GM18519 (cell line): ENCODE measurements around the gene SACS.
A peak's percentile ranks its signal among the peaks of the same experiment; 100 is the strongest.

Source experiments
- ATAC-seq: cut with Tn5 transposase; IDR thresholded peaks from one replicate; pipeline ENCODE4 v1.9.1; 2021; ENCODE audit warnings: mild to moderate bottlenecking, moderate library complexity; ENCODE audit not compliant: unreplicated experiment, low FRiP score

SACS gene

DNA sequence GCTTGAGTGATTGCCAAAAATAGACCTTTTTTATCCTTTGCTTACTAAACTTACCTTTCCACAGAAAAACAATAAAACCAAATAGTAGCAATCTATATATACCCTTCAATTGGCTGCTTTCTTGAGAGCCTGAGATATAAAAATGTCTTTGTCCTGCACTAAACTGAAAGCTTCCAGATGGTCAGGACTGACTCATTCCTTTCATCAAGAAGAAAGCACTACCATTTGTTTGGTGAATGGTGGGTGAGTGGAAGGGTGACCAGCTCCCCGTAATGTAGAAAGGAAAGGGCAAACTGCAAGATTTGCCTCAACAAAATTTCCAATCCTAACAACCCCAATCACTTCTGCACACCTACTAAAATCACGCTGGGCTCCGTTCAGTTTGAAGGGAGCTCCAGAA is 67.8 kb downstream of the SACS start:
- no peak for ATAC-seq

DNA sequence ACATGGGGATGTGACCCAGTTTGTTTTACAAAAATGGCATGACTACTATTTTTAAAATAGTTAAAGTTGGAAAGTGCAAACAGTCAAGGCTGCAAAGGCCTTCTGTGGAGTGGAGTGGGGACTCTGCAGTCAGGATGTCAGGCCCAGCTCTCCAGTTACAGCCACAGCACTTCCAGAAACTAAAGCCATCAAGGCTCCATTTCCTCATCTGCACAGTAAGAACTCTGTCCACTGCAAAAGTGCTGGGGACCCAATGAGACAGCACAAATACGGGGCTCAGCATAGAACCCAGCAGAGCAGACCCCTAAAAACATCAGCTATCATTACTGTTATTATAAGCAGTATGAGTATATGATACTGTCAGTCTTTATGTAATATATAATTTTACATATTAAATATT is 73.6 kb downstream of the SACS start:
- no peak for ATAC-seq

DNA sequence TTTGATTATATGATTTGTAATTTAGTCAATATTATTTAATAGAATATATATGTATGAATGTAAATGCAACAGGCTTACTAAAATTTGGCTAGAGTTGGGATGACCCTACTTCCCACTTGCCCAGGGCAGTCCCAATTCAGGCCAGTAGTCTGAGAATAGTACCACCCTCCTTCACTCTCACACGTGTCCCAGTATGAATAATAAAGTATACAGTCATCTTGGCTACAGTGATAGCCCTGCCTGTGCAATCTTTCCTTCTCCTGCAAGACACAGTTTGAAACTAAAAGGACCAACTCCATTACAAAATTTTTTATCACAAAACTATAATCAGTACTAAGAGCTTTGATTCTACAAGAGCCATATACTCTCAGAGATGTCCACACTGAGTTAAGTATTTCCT is 76.2 kb downstream of the SACS start:
- no peak for ATAC-seq

DNA sequence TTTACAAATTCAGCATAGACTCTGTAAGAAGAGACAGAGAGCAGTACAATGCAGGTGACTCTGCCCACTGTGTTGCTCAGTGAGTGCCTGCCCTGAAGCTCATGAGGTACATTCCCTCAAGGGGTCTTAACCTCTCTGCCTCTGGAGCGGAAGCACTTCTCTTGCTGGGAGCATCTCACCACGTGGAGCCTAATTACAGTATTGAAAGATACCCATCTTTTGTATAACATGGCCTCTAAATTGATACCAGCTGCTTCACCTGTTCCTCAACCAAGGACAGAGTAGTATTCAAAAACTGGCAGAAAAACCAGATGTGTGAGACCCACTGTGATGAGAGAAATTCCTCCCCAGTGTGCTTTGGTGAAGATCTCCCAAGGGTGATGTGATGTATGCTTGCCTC is 77.1 kb downstream of the SACS start:
- ATAC-seq: no peak

DNA sequence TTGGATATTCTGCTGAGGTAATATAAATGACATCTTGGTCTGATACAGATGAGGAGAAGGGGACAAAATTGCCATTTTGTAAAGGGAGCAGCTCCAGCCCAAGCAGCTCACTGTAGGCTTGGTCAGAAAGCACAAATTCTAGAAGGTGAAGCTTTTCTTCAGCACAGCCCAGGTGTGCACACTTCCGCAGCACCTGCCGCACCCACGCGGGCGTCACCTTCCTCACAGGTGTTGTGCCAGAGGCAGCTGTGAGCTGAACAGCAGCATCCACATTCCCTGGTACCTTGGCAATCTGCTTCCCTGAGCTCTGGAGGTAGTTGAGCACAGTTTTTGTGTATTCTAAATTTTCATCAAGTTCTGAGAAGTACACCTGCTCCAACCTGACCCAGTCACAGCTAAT is 79.0 kb downstream of the SACS start:
- no peak for ATAC-seq

DNA sequence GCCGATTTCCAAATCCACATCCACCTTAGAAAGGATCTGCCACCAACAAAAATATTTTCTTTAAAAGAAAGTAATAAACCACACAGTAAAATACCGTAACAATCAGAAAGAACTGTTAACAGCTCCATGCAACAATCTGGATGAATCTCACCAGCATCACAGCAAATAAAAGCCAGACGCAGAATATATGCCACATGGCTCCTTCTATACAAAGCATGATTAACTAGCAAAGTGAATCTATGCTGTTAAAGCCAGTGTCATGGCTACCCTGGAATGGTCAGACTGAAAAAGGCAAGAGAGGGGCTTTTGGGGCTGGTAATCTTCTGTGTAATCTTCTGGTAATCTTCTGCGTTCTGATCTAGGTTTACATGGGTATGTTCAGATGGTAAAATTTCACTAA is 81.3 kb downstream of the SACS start:
- ATAC-seq: no peak

DNA sequence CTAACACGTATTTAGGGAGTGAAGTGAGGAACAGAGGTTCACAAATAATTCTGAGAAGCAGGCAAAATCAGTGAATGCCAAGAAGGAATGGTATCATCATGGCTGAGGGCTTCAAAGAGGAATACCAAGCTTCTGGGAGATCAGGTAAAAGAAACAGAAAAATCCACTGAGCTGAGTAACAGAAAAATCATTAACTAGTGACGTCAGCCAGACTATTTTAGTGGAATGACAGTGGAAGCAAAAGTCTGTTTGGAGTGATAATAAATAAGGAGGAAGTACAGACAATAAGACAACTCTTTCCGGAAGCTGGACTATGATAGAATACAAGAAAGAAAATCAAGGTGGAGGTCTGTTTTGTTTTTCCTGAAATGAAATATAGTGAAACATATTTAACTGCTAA is 83.5 kb downstream of the SACS start:
- no peak for ATAC-seq

DNA sequence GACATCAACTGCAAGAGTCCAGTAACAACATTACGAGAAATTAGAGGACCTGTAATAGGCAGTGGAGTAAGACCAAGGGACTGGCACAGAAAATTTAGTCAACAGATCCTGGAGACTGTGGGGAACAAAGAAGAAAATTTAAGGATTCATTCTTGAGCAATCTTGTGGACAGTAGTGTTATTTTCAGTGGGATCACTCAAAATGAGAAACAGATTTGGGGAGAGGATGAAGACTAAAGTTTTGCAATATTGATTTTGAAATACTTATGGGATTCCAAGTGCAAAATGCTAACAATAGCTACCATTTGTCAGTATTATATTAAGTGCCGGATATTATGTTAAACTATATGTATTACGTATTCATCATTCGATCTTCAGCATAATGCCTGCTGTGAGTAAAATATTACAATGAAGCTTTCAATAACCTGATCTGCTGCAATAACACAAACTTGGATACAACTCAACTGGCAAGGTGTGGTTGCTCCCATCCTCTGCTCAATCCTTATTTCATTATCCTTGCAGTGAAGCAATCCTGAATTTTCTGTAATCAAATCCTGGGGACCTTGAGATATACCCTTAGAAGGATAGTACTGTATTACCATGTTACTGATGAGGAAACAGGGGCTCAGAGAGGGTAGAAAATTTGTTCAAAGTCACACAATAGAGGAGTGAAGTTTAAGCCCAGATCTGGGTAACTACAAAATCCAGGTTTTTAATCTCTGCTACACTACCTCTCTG is 84.2 kb downstream of the SACS start:
- no peak for ATAC-seq

DNA sequence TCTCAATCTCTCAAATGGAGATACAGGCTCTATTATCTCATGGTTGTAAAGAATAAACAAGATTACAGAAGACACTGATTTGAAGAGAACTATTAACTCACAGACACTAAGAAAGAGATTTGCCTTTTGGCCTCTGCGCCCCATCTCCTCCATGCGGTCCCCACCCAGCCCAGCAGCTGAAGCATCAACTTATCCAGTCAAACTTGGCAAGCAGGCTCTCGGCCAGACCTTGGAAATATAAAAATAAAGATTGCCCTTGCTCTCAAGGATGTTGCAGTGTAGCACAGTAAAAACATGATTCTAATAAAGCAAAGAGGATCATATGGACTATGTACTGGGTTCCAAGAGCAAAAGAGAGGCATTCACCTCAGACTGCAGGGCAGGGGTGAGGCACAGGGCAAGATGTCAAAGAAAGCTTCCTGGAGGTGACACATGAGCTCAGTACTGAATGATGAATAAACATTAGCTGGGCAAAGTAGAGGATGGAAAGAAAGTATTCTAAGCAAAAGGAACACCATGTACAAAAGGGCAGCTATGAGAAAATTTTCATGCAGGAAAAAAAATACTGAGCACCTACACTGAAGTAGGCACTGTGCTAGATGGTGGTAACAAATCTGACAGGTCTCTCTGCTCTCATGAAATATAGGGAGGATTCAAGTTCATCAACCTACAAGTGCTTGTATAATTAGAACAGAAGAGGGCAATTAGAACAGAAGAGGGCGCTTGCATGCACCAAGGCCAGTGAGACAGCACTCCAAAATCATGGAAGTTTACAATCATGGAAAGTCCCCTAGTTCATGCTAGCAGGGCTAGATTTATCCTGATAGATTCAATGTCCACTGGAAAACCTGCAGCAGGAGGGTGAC is 85.0 kb downstream of the SACS start:
- ATAC-seq: no peak

DNA sequence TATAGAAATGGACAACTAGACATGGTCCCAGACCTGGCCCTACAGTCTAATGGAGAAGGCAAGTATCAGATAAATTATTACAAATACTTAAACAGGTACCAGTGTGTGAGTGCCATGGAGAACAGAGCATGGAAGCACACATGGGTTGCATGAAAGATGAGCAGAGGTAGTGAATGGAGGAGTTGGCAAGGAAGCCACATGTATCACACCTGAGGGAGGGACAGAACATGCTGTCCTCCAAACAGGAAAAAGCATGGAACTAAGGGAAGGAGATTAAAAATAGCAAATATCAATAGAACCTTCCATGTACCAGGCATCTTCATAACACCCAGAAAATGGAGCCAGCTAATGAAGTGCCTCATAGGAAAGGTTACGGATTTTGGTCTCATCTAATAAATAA is 85.9 kb downstream of the SACS start:
- ATAC-seq: no peak

DNA sequence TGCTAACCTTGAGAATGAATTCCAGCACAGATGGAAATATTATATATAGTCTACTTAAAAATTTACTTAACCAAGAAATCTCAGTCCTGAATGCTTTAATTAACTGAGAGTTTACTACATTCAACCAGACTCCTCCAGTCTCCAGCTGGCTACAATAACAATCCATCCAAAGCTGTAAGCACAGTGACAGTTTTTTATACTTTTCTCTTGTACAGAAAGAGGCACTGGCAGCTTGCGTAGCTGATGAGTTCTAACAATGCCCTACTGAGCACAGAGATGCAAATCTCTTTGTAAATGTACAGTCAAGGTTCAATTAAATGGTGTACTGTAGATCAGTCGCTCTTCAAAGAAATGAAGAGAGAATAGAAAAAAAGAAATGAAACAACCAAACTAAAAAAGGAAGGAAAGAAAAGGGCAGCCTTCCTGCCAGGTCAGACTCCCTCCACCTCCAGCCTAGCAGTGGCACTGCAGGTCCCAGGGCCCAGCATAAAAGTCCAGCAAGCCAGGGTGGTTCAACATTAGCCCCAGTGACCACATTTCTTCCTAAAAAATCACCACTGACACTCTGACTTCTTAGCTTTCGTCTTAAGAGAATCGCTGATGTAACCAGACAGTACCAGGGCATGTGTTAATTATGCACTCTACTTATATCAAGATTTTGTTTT is 88.4 kb downstream of the SACS start:
- ATAC-seq: no peak

DNA sequence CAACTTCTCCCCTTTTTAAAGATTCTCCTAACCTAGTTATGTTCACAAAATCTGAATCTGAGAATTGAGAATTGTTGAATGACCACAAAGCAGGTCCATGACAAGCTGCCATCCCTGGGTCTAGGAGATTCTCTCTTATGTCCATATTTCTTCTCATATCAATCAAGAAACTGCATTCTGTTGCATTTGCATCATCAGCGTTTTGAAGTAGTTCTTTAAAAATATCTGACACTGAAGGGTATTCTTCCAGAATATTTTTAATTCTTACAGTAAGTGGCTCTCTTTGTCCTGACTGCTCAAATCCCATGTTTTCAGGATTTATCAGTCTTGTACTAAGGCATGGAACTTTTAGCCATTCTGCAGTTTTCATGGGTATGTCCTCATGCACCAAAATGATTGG is 94.3 kb downstream of the SACS start:
- ATAC-seq: no peak

DNA sequence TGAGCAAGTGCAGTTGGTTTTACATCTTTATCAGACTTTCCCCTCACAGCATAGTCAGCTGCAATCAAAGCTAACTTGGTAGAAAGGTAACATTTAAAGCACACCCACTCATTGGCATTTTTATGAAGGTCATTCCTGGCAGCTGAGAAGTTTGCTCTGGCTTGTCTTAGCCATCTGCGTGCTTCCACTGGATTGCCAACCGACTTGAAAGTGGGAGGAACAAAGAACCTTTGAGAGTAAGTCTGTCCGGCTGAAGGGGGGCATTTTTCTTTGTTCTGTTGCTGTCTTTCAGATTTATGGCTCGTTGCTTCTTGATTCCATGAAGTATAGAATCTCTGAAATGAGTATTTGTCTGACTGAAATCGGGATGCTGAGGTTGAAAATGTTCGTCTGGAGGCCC is 103.1 kb downstream of the SACS start:
- no peak for ATAC-seq

DNA sequence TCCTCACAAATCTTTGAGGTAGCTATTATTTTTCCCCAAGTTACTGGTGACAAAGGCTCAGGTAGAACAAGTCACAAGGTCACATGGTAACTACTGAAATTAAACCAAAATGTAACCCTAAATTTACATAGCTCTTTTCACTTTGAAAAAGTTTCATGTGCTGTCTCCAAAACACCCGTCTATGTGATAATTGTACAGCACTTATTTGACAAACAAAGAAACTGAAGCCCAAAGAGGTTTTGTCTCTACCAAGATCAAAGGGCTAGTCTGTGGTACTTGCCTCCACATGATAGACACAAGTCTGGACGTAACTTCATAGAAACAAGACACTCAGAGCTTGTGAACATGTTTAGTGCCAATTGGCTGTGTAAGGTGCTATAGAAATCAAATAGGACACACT is 108.3 kb downstream of the SACS start:
- no peak for ATAC-seq

DNA sequence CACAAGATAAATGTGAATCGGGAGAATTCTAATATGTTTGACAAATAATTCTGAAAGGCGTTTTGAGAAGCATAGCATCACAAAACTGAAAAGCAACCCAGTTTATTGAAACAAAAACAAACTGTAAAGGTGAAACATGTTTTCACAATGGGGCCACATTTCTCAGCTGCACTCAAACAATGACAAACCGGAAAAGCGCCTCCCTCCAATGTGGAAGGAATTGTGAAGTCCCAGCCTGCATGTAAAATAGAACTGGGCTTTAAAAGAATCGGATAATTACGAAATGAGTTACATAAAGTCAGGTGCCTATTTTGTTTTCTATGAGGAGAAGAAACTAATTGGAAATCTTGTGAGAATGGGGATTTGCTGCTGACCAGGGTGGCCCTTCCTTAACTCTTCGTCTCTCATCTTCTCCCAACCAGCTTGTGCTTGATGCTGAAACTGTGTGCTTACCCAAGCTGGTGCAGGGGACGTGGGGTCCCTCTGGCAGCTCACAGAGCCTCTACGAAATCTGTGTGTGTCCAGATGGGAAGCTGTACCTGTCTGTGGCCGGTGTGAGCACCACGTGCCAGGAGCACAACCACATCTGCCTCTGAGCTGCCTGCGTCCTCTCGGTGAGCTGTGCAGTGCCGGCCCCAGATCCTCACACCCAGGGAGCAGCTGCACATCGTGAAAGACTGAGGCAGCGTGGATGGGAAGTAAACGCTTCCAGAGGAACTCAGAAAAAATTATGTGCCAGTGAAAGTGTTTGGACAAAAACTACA is 109.4 kb downstream of the SACS start:
- ATAC-seq: no peak

DNA sequence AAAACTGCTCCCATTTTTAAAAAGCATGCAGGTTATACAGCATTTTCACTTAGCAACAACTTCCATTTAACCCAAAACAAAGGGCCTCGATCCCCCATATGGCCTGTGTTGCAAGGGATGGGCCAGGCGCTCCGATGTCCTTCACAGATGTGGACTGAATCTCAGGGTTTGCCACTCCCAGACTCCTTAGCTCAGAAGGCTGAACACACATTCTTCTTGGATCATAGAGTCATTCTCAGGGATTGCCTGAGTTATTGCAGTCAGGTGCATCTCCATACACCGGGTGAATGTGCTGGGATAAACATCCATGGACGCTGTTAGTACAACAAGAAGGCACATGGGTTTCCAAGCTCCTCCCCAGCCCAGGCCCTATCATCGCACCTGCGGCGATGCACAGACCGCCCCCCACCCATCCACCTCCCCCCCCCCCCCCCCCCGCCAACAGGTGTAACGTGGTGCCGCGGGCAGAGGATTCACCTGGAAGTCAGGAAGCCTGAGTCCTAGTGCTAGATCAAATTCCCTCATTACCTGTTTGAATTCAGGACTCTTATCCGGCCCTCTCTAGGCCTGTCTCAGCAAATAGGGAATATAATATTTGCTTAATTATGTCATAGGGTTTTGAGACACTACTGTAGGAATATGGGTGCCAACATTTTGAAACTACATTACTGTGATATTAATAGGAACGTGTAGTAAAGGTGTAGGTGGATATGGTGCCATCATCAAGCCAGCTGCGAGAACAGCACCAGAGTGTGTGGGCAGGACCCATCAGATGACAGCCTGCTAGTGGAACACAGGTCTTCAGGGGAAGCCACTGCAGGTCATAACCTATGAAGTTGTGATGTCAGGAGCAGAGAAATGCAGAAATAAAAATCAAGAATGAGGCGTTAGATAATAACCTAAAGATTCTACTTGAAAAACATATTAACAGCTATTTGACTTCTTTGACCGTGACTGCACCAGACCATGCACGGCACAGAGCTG is 110.9 kb downstream of the SACS start:
- ATAC-seq: no peak

DNA sequence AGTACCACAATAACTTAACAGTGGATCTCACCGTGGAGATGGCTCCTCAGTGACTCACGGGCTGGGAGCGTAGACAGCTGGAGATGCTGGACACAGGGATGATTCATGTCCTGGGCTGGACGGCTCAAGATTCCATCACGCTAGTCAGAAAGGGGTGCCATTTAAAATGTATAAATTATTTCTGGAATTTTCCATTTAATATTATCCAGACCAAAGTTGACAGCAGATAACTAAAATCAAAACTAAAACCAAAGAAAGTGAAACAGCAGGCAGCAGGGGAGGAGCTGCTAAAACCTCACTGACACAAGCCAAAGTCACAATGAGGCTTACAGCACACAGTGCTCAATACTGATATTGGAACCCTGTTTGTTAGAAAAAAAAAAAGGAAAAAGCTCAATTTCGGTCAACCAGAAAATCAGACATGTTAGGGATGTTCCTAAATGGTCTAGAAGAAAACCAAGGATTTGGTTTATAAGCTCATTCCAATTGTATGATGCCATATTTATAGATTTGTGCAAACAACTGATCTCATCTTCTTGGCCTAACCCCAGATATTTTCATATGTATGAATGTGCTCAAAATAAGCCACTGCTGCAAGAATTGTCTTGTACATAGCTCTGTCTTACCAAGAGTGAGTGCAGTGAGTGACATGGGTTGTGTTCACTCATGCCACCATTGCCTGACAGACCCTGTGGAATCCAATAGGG is 111.8 kb downstream of the SACS start:
- peak; percentile 59 for ATAC-seq

DNA sequence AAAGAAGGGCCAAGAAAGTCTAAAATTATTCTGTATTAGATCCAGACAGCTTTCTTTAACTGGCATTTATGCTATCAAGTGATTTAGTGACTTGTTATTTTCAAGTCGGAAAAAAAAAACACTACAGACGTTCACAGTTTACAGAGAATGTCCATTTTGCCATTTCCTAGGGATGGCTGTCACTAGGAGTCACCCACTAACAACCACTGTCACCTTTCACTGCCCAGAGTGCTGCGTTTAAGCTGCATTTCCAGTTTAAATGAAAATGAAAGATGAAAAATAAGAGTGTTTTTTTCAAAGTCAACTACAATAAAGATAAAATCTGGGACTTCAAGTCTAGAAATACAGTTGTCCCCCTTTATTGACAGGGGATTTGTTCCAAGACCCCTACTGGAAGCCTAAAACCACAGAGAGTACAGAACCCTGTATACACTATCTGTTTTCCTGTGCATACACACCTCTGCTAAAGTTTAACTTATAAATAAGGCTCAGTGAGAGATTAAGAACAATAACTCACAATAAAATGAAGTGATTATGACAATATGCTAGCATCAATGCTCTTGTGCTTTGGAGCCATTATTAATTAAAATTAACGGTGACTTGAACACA is 112.5 kb downstream of the SACS start:
- ATAC-seq: no peak

DNA sequence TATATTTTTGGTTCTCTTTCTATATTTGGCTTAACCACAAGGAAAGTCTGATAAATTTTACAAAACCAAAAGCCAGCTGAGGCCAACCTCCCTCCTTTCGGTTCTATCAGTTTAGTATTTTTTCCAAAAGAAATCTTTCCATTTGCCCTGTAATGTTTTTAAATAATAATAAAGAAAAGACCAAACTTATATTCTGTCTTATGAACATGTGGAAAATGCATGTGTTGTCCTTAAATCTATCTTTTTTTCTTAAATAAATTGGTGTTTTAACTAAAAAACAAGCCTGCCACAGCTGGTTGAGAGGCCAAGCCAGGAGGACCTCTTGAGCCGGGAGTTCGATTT is 113.6 kb downstream of the SACS start:
- ATAC-seq: no peak
